DOHH2 (cell line): ENCODE measurements around the gene TRMT1.
A peak's percentile ranks its signal among the peaks of the same experiment; 100 is the strongest.
"Not testable (repeated sequence)": the region's sequence is repeated elsewhere in the genome, so short reads cannot be mapped to it uniquely, and the experiment has no call there.

Experiments used
- H3F3A ChIP-seq: fragments of 200-600 bp; sonication (generic), shearing (Covaris generic); 2 replicates; pipeline ENCODE4 v1.6.0; 2016; ENCODE audit warnings: antibody characterized with exemption, mild to moderate bottlenecking; ENCODE audit not compliant: control insufficient read depth, insufficient read depth
- H3K27ac ChIP-seq: fragments of 200-600 bp; sonication (generic); 2 replicates; pipeline ENCODE4 v1.5.1; 2014; ENCODE audit warnings: low read depth, mild to moderate bottlenecking, low read length, moderate library complexity
- H3K27me3 ChIP-seq: fragments of 200-600 bp; sonication (generic); 2 replicates; pipeline ENCODE4 v1.6.1; 2014; ENCODE audit warnings: mild to moderate bottlenecking, low read length, mixed read lengths; ENCODE audit not compliant: control insufficient read depth
- H3K36me3 ChIP-seq: fragments of 200-600 bp; sonication (generic); 2 replicates; pipeline ENCODE4 v1.6.1; 2014; ENCODE audit warnings: mild to moderate bottlenecking, low read length, moderate library complexity, mixed read lengths; ENCODE audit not compliant: control insufficient read depth
- H3K4me1 ChIP-seq: fragments of 200-600 bp; sonication (generic); 2 replicates; pipeline ENCODE4 v1.6.1; 2014; ENCODE audit warnings: mild to moderate bottlenecking, low read length, mixed read lengths; ENCODE audit not compliant: control insufficient read depth
- H3K4me2 ChIP-seq: fragments of 200-600 bp; sonication (generic); 2 replicates; pipeline ENCODE4 v1.6.0; 2014; ENCODE audit warnings: mild to moderate bottlenecking, low read length, moderate library complexity
- H3K4me3 ChIP-seq: fragments of 200-600 bp; sonication (generic); 2 replicates; pipeline ENCODE4 v1.5.1; 2014; ENCODE audit warnings: mild to moderate bottlenecking, low read length, mixed read lengths
- H3K79me2 ChIP-seq: fragments of 200-600 bp; sonication (generic); 2 replicates; pipeline ENCODE4 v1.6.1; 2014; ENCODE audit warnings: mild to moderate bottlenecking, low read length, mixed read lengths; ENCODE audit not compliant: control insufficient read depth
- H3K9me2 ChIP-seq: fragments of 200-600 bp; sonication (generic); replicated peaks from 2 replicates; pipeline ENCODE4 v1.6.1; 2014; ENCODE audit warnings: mild to moderate bottlenecking, low read length, mixed read lengths; ENCODE audit not compliant: control insufficient read depth
- H3K9me3 ChIP-seq: fragments of 200-600 bp; sonication (generic); 2 replicates; pipeline ENCODE4 v1.6.1; 2014; ENCODE audit warnings: antibody characterized with exemption, low read length, mixed read lengths; ENCODE audit not compliant: control insufficient read depth, insufficient read depth
- H4K20me1 ChIP-seq: fragments of 200-600 bp; sonication (generic); 2 replicates; pipeline ENCODE4 v1.6.0; 2014; ENCODE audit warnings: low read depth, mild to moderate bottlenecking, antibody characterized with exemption, low read length, moderate library complexity; ENCODE audit not compliant: control insufficient read depth, insufficient read depth
- EZH2phosphoT487 ChIP-seq: fragments of 200-600 bp; sonication (generic); IDR thresholded peaks from 2 replicates; pipeline ENCODE4 v1.6.1; 2017; ENCODE audit warnings: borderline replicate concordance, mild to moderate bottlenecking, antibody characterized with exemption, low read length, moderate library complexity, mixed read lengths
- TF ChIP-seq, protein P1 (sequence below): fragments of 200-600 bp; sonication (generic); IDR thresholded peaks from one replicate; pipeline ENCODE4 v1.5.1; 2014; ENCODE audit warnings: antibody characterized with exemption, mild to moderate bottlenecking, low read depth, low read length; ENCODE audit not compliant: poor library complexity, severe bottlenecking

The TRMT1 gene

DNA sequence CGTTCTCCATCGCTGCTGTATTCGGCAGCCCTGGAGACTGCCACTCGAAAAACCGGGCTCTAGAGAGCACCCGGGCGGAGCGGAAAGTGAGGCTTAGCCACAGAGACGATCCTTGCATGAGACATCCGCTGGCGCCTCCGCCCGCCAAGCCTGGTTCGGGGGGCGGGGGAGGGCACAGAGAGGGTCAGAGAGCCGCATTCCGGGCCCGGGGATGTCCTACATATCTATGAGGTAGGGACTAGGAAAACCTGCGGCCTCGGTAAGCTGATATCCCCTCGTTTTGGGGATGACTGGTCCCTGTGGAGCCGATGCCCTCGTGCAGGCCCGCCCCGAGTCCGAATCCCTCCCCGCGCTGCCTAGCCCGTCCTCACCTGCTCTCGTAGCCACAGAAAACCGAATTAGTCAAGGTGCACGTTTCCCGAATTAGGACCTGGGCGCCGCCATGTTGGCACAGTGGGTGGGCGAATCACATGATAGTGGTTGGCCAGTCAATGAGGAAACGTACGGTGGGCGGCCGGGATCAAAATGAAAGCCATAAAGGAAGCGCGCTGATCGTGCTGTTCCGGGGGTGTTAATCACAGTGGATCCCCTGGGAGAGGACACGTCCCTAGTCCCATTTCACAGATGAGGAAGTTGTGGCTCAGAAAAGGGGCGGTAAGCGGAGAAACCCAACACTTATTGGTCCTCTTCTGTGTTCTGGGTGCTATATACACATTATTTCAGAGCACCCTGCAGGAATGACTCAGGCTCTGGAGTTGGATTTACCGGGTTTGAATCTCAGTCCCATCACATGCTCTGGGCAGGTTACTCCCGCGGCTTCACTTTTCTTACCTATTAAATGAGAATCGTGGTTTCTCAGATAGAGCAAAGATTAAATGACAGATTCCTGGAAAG lies at the start of gene TRMT1:
TSS of gene TRMT1 (minus strand) at position 459 of the 894 bp plus-strand sequence. CDS start at position 118, 341 bp downstream.
- peaks cover 60% of the 10 kb centered on the region for H3K79me2 ChIP-seq

DNA sequence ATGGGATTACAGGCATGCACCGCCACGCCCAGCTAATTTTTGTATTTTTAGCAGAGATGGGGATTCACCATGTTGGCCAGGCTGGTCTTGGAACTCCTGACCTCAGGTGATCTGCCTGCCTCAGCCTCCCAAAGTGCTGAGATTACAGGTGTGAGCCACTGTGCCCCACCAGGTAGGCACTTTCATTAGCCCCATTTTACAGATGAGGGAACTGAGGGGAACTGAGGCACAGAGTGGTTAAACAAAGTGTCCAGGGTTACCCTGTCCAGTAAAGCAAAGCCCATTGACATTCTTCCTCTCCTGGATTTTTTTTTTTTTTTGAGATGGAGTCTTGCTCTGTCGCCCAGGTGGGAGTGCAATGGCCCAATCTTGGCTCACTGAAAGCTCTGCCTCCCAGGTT lies 49.6 kb upstream of the TRMT1 start:
- peak overlapping the region; percentile 91; the same call in 1 of the 2 replicates for H3K4me2 ChIP-seq
- H3K27ac ChIP-seq, H3K9me3 ChIP-seq, H3K36me3 ChIP-seq, H3K4me3 ChIP-seq, H3K27me3 ChIP-seq, H3K9me2 ChIP-seq, H3K79me2 ChIP-seq, H4K20me1 ChIP-seq: not testable (repeated sequence)
- peaks cover 39% of the 10 kb centered on the region for H3F3A ChIP-seq
- peaks cover 94% of the 10 kb centered on the region for H3K4me1 ChIP-seq

More for the DNA sequence above, at the start of gene TRMT1:
- H3K9me2 ChIP-seq: no peaks in the 10 kb centered on the region
- peaks cover 6% of the 10 kb centered on the region for H3F3A ChIP-seq
- H3K4me1 ChIP-seq: peaks cover 39% of the 10 kb centered on the region
- H3K27ac ChIP-seq: peak within 1 kb of the TSS; percentile 39
- peak within 1 kb of the TSS; percentile 82 for H3K4me3 ChIP-seq
- H3K9me3 ChIP-seq: no peaks in the 10 kb centered on the region
- no peaks in the 10 kb centered on the region for H3K27me3 ChIP-seq
- H3K4me2 ChIP-seq: peak within 1 kb of the TSS; percentile 71
- TF ChIP-seq, protein P1, sequence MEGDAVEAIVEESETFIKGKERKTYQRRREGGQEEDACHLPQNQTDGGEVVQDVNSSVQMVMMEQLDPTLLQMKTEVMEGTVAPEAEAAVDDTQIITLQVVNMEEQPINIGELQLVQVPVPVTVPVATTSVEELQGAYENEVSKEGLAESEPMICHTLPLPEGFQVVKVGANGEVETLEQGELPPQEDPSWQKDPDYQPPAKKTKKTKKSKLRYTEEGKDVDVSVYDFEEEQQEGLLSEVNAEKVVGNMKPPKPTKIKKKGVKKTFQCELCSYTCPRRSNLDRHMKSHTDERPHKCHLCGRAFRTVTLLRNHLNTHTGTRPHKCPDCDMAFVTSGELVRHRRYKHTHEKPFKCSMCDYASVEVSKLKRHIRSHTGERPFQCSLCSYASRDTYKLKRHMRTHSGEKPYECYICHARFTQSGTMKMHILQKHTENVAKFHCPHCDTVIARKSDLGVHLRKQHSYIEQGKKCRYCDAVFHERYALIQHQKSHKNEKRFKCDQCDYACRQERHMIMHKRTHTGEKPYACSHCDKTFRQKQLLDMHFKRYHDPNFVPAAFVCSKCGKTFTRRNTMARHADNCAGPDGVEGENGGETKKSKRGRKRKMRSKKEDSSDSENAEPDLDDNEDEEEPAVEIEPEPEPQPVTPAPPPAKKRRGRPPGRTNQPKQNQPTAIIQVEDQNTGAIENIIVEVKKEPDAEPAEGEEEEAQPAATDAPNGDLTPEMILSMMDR: no peak
- no peak for TF ChIP-seq EZH2phosphoT487
- H3K36me3 ChIP-seq: peaks cover 43% of the 10 kb centered on the region
- peaks cover 17% of the 10 kb centered on the region; the same call in 1 of the 2 replicates for H4K20me1 ChIP-seq

DNA sequence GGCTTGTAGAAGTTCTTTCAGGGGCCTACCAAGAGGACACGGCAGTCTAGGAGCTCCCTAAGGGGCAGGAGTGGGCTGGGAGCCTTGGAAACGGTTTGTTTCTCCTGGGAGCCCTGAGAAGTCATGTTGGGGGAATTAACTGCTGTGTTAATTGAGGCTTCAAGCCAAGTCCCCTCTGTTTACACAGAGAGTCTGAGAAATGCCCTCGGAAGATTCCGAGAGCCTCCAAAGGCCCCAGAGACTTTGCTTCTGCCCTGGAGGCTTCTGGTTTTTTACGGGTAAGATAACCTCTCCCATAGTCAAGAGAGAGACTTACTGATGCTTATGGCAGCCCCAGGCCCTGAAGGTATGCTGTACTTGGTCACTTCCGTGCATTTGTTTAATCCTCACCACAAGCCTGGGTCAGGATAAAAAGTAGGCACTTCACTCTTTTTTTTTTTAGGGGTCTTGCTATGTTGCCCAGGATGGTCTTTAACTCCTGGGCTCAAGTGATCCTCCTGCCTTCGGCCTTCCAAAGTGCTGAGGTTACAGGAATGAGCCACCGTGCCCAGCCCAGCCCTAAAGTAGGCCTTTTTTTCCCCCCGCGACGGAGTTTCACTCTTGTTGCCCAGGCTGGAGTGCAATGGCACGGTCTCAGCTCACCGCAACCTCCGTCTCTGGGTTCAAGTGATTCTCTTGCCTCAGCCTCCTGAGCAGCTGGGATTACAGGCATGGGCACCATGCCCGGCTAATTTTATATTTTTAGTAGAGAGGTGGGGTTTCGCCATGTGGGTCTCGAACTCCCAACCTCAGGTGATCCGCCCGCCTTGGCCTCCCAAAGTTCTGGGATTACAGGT lies 48.8 kb upstream of the TRMT1 start:
- TF ChIP-seq, protein P1: no peak
- TF ChIP-seq EZH2phosphoT487: no peak
- peak overlapping the region; percentile 85 for H3K4me3 ChIP-seq
- H4K20me1 ChIP-seq: no peaks in the 10 kb centered on the region
- no peaks in the 10 kb centered on the region for H3K9me3 ChIP-seq
- no peaks in the 10 kb centered on the region for H3K27me3 ChIP-seq
- no peaks in the 10 kb centered on the region for H3K36me3 ChIP-seq
- no peaks in the 10 kb centered on the region for H3K9me2 ChIP-seq
- peaks cover 92% of the 10 kb centered on the region for H3K4me1 ChIP-seq
- peak overlapping the region; percentile 91 for H3K27ac ChIP-seq
- no peaks in the 10 kb centered on the region for H3K79me2 ChIP-seq
- peak overlapping the region; percentile 100 for H3K4me2 ChIP-seq
- H3F3A ChIP-seq: peaks cover 44% of the 10 kb centered on the region
